GM12878 (cell line): ENCODE data around the gene MLN. TPM values are rescaled to one million over a fixed set of nuclear protein-coding genes. Genes with fewer than 3 reads are reported as not detected.

Experiments used
- ATAC-seq: fragments of 200-7000 bp; cut with Tn5 transposase; 3 replicates; pipeline ENCODE4 v1.9.1; 2020; ENCODE audit warnings: mild to moderate bottlenecking, moderate library complexity
- BruUV-seq: library from RNA; stranded (reverse); fragments of 400-500 nt; replicated peaks from 2 replicates; lab custom pipeline; 2021; lab: Mats Ljungman, UMichigan
- CTCF ChIA-PET: fragments of 300-600 bp; sonication (Branson Sonifier 250); formaldehyde crosslinking; extraction: SDS; loops from one replicate; lab custom pipeline; 2021; ENCODE audit warnings: inconsistent platforms; lab: Yijun Ruan, JAX
- POLR2A ChIA-PET: fragments of 350-600 bp; formaldehyde crosslinking; extraction: SDS; loops from one replicate; lab custom pipeline; 2021; ENCODE audit warnings: inconsistent platforms; lab: Charles Lee
- RAD21 ChIA-PET: fragments of 300-600 bp; sonication (Branson Sonifier 250); formaldehyde crosslinking; loops from one replicate; lab custom pipeline; 2023; ENCODE audit warnings: antibody characterized with exemption; ENCODE audit not compliant: unreplicated experiment; lab: Charles Lee
- SMC1A ChIA-PET: fragments of 300-600 bp; sonication (Branson Sonifier 250); formaldehyde crosslinking; loops from one replicate; lab custom pipeline; 2023; ENCODE audit not compliant: unreplicated experiment, uncharacterized antibody; lab: Charles Lee
- DNase-seq: peaks from one replicate; pipeline ENCODE4 v3.0.0-alpha.2; 2011; ENCODE audit warnings: low read depth, low spot score
- FAIRE-seq: peaks from 3 replicates; lab custom pipeline; 2011; peaks lifted over from hg19 to GRCh38; lab: Jason Lieb, UNC
- H2AFZ ChIP-seq: 2 replicates; pipeline ENCODE4 v1.6.0; 2011; ENCODE audit warnings: low read depth, low read length, control low read depth; ENCODE audit not compliant: control insufficient read depth
- H3K27ac ChIP-seq: 2 replicates; pipeline ENCODE4 v1.5.1; 2011; ENCODE audit warnings: control low read depth; ENCODE audit not compliant: control insufficient read depth, insufficient read depth
- H3K27me3 ChIP-seq, 2 experiments: replicated peaks in 1 of 2; 2 replicates each; pipeline versions ENCODE4 v1.6.0 to v1.6.1; 2011; ENCODE audit warnings: low read length in 1 of 2; ENCODE audit not compliant: control insufficient read depth in 2 of 2, insufficient read depth in 2 of 2
- H3K36me3 ChIP-seq, 2 experiments: 2 replicates each; pipeline ENCODE4 v1.5.1; 2011; ENCODE audit warnings: low read length in 1 of 2; ENCODE audit not compliant: control insufficient read depth in 2 of 2, insufficient read depth in 2 of 2
- H3K4me1 ChIP-seq: 2 replicates; pipeline ENCODE4 v1.6.1; 2011; ENCODE audit warnings: mild to moderate bottlenecking, low read length, moderate library complexity, mixed read lengths; ENCODE audit not compliant: control insufficient read depth, insufficient read depth
- H3K4me2 ChIP-seq: 2 replicates; pipeline ENCODE4 v1.6.0; 2011; ENCODE audit warnings: control low read depth; ENCODE audit not compliant: control insufficient read depth, insufficient read depth
- H3K4me3 ChIP-seq: fragments of 200-600 bp; sonication (generic); 2 replicates; pipeline ENCODE4 v1.5.1; 2016
- H3K79me2 ChIP-seq: 2 replicates; pipeline ENCODE4 v1.6.0; 2011; ENCODE audit warnings: low read length; ENCODE audit not compliant: control insufficient read depth, insufficient read depth
- H3K9ac ChIP-seq: 2 replicates; pipeline ENCODE4 v1.8.0; 2011; ENCODE audit warnings: low read length, control low read depth, mixed read lengths; ENCODE audit not compliant: control insufficient read depth, insufficient read depth
- H3K9me3 ChIP-seq: replicated peaks from 3 replicates; pipeline ENCODE4 v1.5.1; 2011; ENCODE audit warnings: mild to moderate bottlenecking, low read length; ENCODE audit not compliant: control insufficient read depth, insufficient read depth
- H4K20me1 ChIP-seq: 2 replicates; pipeline ENCODE4 v1.6.0; 2011; ENCODE audit not compliant: control insufficient read depth, insufficient read depth
- CHD2 ChIP-seq: IDR thresholded peaks from 2 replicates; pipeline ENCODE4 v1.6.1; 2011; ENCODE audit warnings: low read depth, low read length, improper control_type of control experiment, borderline replicate concordance
- ESRRA ChIP-seq: IDR thresholded peaks from 2 replicates; pipeline ENCODE4 v1.6.1; 2012; ENCODE audit warnings: mild to moderate bottlenecking, low read length, improper control_type of control experiment
- GATAD2B ChIP-seq: fragments of 450-650 bp; conservative IDR thresholded peaks from 2 replicates; pipeline ENCODE4 v1.6.1; 2017; ENCODE audit warnings: low read depth, mild to moderate bottlenecking, moderate library complexity
- IKZF2 ChIP-seq, 2 experiments: fragments of 450-650 bp; IDR thresholded peaks; 2 replicates each; pipeline ENCODE4 v1.6.1; 2017; ENCODE audit warnings: mild to moderate bottlenecking in 2 of 2, moderate library complexity in 2 of 2
- KLF5 ChIP-seq: fragments of 450-650 bp; IDR thresholded peaks from 2 replicates; pipeline ENCODE4 v1.6.1; 2014; ENCODE audit warnings: mild to moderate bottlenecking; ENCODE audit not compliant: partially characterized antibody
- MYC ChIP-seq: IDR thresholded peaks from 2 replicates; pipeline ENCODE4 v1.6.1; 2011; ENCODE audit warnings: mild to moderate bottlenecking, low read length, moderate library complexity, inconsistent platforms; ENCODE audit not compliant: insufficient read depth, insufficient replicate concordance, insufficient read length, severe bottlenecking
- NBN ChIP-seq: fragments of 450-650 bp; IDR thresholded peaks from 2 replicates; pipeline ENCODE4 v1.6.1; 2016
- POLR2AphosphoS2 ChIP-seq: IDR thresholded peaks from 2 replicates; pipeline ENCODE4 v1.6.1; 2011; ENCODE audit warnings: low read depth, mild to moderate bottlenecking, low read length, improper control_type of control experiment, moderate library complexity
- RB1 ChIP-seq: fragments of 450-650 bp; formaldehyde crosslinking; IDR thresholded peaks from 2 replicates; pipeline ENCODE4 v1.6.1; 2017; ENCODE audit warnings: mild to moderate bottlenecking, borderline replicate concordance
- SIN3A ChIP-seq: IDR thresholded peaks from 2 replicates; pipeline ENCODE4 v1.6.1; 2012; ENCODE audit warnings: low read depth, low read length, improper control_type of control experiment
- SMARCA5 ChIP-seq: fragments of 450-650 bp; IDR thresholded peaks from 2 replicates; pipeline ENCODE4 v1.6.1; 2017; ENCODE audit warnings: mild to moderate bottlenecking
- SPI1 ChIP-seq: IDR thresholded peaks from 2 replicates; pipeline ENCODE4 v1.6.1; 2011; ENCODE audit warnings: low read depth, mild to moderate bottlenecking, low read length, moderate library complexity, borderline replicate concordance; ENCODE audit not compliant: insufficient read depth
- TAF1 ChIP-seq: IDR thresholded peaks from 2 replicates; pipeline ENCODE4 v1.6.1; 2011; ENCODE audit warnings: mild to moderate bottlenecking, low read depth, low read length, borderline replicate concordance
- ZNF217 ChIP-seq: fragments of 450-650 bp; IDR thresholded peaks from 2 replicates; pipeline ENCODE4 v1.6.1; 2017; ENCODE audit warnings: antibody characterized with exemption, mild to moderate bottlenecking
- ZNF384 ChIP-seq: IDR thresholded peaks from 2 replicates; pipeline ENCODE4 v1.6.1; 2012; ENCODE audit warnings: low read depth, mild to moderate bottlenecking, low read length, improper control_type of control experiment, borderline replicate concordance
- WGBS: methylation state at CpG from one replicate; pipeline ENCODE4 v1.1.6; 2016; ENCODE audit warnings: low lambda C conversion rate; ENCODE audit not compliant: insufficient replicate concordance, insufficient coverage; ENCODE audit errors: missing lambda C conversion rate; 5-methylcytosine and 5-hydroxymethylcytosine counted together
- in situ Hi-C: fragments of 300-500 bp; cut with MboI; formaldehyde crosslinking; loops from 9 replicates; pipeline ENCODE4 v1.14.3; 2018; ENCODE audit warnings: mixed read lengths
- intact Hi-C: fragments of 100-400 bp; cut with micrococcal nuclease; formaldehyde crosslinking; loops from one replicate; pipeline ENCODE4 v1.14.2; 2022; ENCODE audit not compliant: unreplicated experiment
- polyA plus RNA-seq, 11 experiments: library from polyadenylated mRNA; depleted of rRNA in 4 of 11; unstranded in 6 of 11; stranded (reverse) in 5 of 11; fragments of >200 nt; fragmentation: Nextera tagmentation in 4 of 11; fragmentation: Illumina TruSeq in 1 of 11; extraction: Ambion mirVana in 4 of 11; extraction: Trizol in 1 of 11; gene quantifications; 1 replicate in 1 of 11; 2 replicates in 10 of 11; pipeline versions ENCODE4 v1.2.1 to v1.2.3, GENCODE V29; 2011 to 2016; ENCODE audit warnings: inconsistent platforms in 2 of 11, missing spikeins in 2 of 11, low read depth in 1 of 11
- total RNA-seq, 4 experiments: library from RNA; depleted of rRNA in 3 of 4; stranded (reverse); fragments of >200 nt in 3 of 4; fragmentation: Illumina TruSeq in 1 of 4; extraction: Trizol in 1 of 4; gene quantifications; 2 replicates each; pipeline versions ENCODE4 v1.2.1 to v1.2.3, GENCODE V29; 2013 to 2021

MLN gene
- total and polyA plus RNA-seq, 10 of the 15 experiments (the other 5 are each of a cell fraction or from before 2014, with no cell fraction given), result not detected

DNA sequence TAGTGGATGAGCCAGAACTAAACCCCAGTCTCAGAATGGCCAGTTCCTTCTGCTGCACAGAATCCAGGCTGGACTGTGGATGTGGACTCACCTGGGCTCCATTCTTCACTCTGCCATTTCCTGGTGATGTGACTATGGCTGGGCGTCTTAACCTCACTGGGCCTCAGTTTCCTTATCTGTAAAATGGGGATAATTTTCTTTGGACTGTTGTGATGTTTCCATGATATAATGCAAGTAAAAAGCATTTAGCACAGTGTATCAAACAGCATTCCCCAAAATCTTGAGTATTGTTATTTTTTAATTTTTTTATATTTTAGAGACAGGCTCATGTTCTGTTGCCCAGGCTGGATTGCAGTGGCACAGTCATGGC lies 51.2 kb downstream of the MLN start:
- Histone ChIP-seq H3K9ac (no peak overlapping the region), H3K4me2 (no peak overlapping the region), H3K27me3 (no peaks in the 10 kb centered on the region; a peak in 2 of 4 replicates), H2AFZ (no peak overlapping the region), H3K4me3 (no peak overlapping the region), H3K79me2 (no peaks in the 10 kb centered on the region), H3K4me1 (peaks cover 11% of the 10 kb centered on the region), H4K20me1 (no peaks in the 10 kb centered on the region), H3K27ac (no peak overlapping the region), H3K36me3 (no peaks in the 10 kb centered on the region), H3K9me3 (no peaks in the 10 kb centered on the region)
- FAIRE-seq (no peak), ATAC-seq (peak; percentile 21; the same call in 1 of the 3 replicates), DNase-seq (no peak)
- SMC1A ChIA-PET, result no interaction called here
- RAD21 ChIA-PET, result no interaction called here
- no TSS peak for BruUV-seq
- TF ChIP-seq ESRRA (no peak), NBN (no peak), TAF1 (no peak), SIN3A (no peak), SPI1 (no peak), ZNF384 (no peak), RB1 (no peak), CHD2 (no peak), POLR2AphosphoS2 (no peak), ZNF217 (no peak), MYC (no peak), GATAD2B (no peak), KLF5 (no peak), IKZF2 (IDR thresholded peaks at IDR 0.05) (no peak), SMARCA5 (no peak)
- in situ Hi-C loops (no loop called here), intact Hi-C loops (no loop called here)
- WGBS, result 89% methylated on average over 1 of the region's 1 CpG
- CTCF ChIA-PET, result no interaction called here
- POLR2A ChIA-PET, result no interaction called here
